Tibial nerve (tissue), 3 donors: ENCODE measurements around the gene PIP.

Experiments
- CTCF ChIP-seq, 5 experiments: fragments of 200-600 bp in 3 of 5; fragments of 450-650 bp in 2 of 5; sonication (generic) in 3 of 5; IDR thresholded peaks; one replicate each; pipeline ENCODE4 v1.5.1; 2016 to 2019; ENCODE audit warnings: antibody characterized with exemption in 5 of 5, mild to moderate bottlenecking in 3 of 5, moderate library complexity in 2 of 5
- POLR2A ChIP-seq, 2 donors: fragments of 450-650 bp; IDR thresholded peaks; one replicate each; pipeline ENCODE4 v1.6.1; 2017; ENCODE audit warnings: antibody characterized with exemption in 2 of 2, mild to moderate bottlenecking in 2 of 2, moderate library complexity in 2 of 2

DNA sequence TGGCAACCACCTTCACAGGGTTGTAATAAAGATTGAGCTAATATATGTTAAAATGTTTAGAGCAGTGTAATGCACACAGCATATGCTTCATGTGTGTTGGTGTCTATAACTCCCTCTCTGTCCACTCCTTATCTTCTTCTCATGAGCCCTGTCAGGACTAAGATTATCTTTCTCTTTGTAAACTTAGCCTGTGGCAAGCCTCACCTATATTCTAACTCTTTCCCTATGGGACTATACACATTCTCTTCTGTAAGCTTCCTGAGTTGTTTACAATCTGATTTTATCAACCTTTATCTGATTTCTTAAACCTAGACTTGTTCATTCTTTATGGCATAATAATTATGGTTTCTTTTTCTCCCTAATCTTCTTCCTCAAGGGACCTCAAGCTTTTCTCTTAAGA is 2.4 kb upstream of the PIP start:
- TF ChIP-seq CTCF (IDR thresholded peaks at IDR 0.05) (no peak), POLR2A (IDR thresholded peaks at IDR 0.05) (no peak)
